Forelimb muscle (tissue), 1 donor: ENCODE measurements around the gene NRP1. TPM values are rescaled to one million over a fixed set of nuclear protein-coding genes. Genes with fewer than 3 reads are reported as not detected.

Source experiments
- DNase-seq: peaks from one replicate; pipeline ENCODE4 v3.0.0-alpha.2; 2013; ENCODE audit warnings: low read depth
- polyA plus RNA-seq: library from polyadenylated mRNA; unstranded; fragments of 120-200 nt; gene quantifications from one replicate; pipeline ENCODE4 v1.2.1, GENCODE V29; 2013; ENCODE audit not compliant: insufficient read length

NRP1 gene
- polyA plus RNA-seq, 1 donor: 91.0 TPM

- no peak for DNase-seq
These were observed 44.0 kb downstream of the NRP1 start for GRCh38 chr10:33290321-33291052.

DNA sequence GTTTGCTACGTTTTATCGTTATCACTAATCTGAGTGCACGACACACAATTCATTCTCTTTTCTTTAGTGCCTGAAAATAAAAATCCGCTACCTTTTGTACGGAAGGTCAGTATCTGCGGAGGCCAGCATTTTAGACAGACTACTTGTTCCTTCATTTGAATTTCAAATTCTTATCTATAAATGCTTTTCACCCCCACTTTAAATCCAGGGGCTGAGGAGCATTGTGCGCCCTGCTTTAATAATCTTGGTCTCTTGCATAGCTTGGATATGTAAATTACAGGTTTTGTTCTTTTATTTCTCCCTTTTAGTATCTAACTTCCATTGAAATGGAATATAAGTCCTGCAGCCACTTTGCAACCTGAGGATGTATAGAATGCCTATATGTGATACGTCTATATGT is 44.7 kb downstream of the NRP1 start:
- no peak for DNase-seq

DNA sequence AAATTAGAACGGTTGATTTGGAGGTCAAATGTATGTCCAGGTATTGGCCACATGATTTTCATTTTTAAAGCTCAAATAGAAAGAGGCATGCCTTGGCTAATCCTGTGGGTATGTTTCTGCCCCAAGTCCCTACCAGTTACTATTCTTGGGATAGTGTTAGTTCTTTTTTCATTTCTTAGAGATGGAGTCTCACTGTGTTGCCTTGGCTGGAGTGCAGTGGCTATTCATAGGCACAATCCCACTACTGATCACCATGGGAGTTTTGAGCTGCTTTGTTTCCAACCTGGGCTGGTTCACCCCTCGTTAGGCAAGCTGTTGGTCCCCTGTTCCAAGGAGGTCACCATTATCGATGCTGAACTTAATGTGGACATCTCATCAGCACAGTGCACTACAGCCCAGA is 46.3 kb downstream of the NRP1 start:
- no peak for DNase-seq

DNA sequence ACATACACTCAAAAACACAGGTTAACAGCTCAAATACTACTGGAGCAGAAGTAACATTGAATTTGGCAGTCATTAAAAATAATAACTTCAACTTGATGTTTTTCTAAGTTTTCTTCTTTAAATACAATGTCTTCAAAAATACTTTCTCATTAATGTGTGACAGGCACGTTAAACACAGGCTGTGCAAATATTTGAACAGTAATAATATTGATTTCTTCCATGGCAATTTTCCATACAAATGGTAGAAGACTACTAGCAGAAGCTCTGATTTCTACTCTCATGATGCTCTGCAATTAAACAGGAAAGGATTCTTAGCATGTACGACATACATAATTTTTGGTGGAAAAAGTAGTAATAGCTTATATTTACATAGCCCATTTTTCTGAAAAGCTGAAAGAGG is 47.4 kb downstream of the NRP1 start:
- no peak for DNase-seq

GRCh38 chr10:33286157-33286934 is 48.1 kb downstream of the NRP1 start:
- no peak for DNase-seq

DNA sequence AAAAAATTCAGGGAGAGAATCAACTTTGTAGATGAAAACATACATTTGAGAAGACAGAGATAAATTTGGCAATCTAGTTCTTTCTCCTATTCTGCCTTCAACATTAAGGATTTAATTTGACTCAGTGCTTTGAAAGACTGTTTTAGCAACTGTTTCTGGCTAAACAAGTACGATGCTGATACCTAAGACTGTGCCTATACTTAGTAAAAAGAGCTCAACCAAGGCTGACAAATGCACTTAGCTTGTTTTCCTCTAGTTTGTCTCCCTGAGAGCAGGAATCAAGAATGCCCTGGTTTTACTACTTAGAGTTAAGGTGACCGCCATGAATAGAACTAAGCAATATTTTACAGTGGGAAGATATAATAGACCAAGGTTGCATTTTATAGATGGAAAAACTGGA is 49.5 kb downstream of the NRP1 start:
- DNase-seq: no peak

GRCh38 chr10:33279811-33280602 is 54.5 kb downstream of the NRP1 start:
- peak; percentile 65 for DNase-seq

- no peak for DNase-seq
These were observed 55.2 kb downstream of the NRP1 start for GRCh38 chr10:33279276-33279675.

GRCh38 chr10:33278198-33278597 is 56.3 kb downstream of the NRP1 start:
- no peak for DNase-seq

- DNase-seq: no peak
These were observed 57.3 kb downstream of the NRP1 start for GRCh38 chr10:33277135-33277536.

DNA sequence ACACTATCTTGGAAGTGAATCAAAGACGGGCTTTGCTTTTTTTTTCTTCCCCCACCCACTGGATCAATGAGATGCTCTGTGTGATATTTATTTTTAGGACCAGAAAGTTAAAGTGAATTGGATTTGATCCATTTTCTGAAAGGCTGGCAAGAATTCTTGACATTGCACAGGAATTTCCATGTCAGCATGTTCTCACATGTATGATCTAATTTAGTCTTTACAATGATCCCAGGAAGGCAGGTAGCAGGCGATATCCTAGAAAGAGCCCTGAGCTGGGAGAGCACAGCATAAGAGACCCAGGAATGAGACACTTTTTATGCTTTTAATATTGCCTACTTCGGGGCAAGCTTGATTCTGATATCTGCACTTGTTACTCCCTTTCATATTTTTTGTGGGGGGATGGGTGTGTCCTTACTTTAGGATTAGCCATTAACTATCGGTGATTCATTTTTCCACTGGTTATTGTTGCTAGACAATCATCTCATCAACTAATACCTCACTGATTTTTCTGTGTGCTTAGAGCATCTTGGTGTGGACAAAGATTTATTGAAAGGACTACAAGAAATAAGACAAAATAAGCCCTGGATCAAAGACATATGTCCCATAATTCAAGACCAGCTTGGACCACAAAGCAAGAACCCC is 58.1 kb downstream of the NRP1 start:
- DNase-seq: no peak

DNA sequence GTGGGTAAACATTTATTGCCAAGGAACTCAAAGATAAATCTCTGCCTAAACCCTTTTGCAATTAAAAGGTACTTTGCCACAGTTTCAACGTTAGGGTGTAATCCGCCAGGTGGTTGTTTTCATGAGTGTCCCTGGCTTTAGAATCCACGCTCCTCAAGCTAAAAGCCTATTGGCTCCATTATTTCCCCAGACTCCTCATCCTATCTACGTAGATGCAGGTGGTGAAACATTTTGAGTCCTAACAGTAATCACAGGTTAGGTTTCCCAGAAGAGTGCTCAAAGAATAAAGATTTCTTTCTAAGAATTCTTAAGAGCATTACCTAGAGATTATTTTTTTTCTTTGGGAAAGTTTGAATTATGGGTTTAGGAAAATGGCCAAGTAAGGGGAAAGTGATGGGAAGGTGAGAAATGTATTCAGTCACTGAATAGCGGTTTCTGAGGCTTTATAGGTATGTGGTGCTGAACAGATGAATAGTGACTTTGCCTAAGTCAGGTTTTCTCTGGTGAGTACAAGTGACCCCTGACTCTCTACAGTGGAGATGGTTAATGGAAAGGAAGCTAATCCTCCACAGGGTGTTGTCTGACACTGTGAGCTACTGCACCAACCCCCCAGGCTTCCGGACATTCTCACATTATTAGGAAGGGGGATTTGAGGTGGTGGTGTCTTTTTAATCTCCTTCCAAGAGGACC is 60.2 kb downstream of the NRP1 start:
- no peak for DNase-seq

- DNase-seq: no peak
These were observed 61.0 kb downstream of the NRP1 start for GRCh38 chr10:33273295-33274002.

DNA sequence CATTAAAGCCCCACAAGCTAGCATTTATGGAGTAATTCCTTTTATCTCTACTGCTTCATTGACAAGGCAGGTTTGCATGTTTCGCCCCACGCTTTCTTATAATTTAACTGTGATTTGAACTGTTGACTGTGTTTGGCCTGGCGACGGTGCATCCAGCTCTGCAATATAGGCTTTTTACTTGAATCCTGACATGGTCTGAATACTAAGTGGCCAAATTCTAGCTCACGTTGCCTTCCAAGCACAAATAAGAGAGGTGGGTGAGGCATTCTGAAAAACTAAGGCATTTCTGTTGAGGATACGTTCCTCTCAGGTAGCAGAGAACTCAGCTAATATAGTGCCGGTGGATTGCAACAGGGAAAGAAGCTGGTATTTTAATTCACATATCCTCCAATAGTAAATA is 61.8 kb downstream of the NRP1 start:
- no peak for DNase-seq

GRCh38 chr10:33271969-33272583 is 62.4 kb downstream of the NRP1 start:
- DNase-seq: no peak

GRCh38 chr10:33270971-33271370 is 63.5 kb downstream of the NRP1 start:
- no peak for DNase-seq

GRCh38 chr10:33267708-33268107 is 66.8 kb downstream of the NRP1 start:
- no peak for DNase-seq

GRCh38 chr10:33265621-33266020 is 68.8 kb downstream of the NRP1 start:
- no peak for DNase-seq

GRCh38 chr10:33263453-33263852 is 71.0 kb downstream of the NRP1 start:
- no peak for DNase-seq

GRCh38 chr10:33262871-33263270 is 71.6 kb downstream of the NRP1 start:
- DNase-seq: no peak
